ENCODE measurements around the gene PSMD11.

DNA sequence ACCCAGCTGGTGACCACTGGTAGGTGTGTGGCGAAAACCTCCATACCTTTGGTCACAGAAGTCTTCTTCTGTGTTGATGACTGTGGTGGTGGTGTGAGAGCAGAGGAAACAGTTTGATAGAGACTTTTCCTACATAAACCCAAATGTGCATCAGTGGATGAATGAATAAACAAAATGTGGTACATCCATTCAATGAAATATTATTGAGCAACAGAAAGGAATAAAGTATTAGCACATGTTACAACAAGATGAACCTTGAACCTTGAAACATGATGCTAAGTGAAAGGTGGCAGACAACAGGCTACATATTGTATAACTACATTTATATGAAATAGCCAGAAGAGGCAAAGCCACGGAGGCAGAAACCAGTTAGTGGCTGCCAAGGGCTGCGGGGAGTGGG is 57.7 kb downstream of the PSMD11 start:
- TF ChIP-seq, protein P1, sequence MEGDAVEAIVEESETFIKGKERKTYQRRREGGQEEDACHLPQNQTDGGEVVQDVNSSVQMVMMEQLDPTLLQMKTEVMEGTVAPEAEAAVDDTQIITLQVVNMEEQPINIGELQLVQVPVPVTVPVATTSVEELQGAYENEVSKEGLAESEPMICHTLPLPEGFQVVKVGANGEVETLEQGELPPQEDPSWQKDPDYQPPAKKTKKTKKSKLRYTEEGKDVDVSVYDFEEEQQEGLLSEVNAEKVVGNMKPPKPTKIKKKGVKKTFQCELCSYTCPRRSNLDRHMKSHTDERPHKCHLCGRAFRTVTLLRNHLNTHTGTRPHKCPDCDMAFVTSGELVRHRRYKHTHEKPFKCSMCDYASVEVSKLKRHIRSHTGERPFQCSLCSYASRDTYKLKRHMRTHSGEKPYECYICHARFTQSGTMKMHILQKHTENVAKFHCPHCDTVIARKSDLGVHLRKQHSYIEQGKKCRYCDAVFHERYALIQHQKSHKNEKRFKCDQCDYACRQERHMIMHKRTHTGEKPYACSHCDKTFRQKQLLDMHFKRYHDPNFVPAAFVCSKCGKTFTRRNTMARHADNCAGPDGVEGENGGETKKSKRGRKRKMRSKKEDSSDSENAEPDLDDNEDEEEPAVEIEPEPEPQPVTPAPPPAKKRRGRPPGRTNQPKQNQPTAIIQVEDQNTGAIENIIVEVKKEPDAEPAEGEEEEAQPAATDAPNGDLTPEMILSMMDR (IDR thresholded peaks at IDR 0.05 in 8 of 11, conservative IDR thresholded peaks at IDR 0.05 in 3 of 11): no peak
- TF ChIP-seq POLR2AphosphoS5 (IDR thresholded peaks at IDR 0.05): no peak

Measured in spleen (tissue), 7 donors.